ENCODE data around the gene EEF1AKMT3.

DNA sequence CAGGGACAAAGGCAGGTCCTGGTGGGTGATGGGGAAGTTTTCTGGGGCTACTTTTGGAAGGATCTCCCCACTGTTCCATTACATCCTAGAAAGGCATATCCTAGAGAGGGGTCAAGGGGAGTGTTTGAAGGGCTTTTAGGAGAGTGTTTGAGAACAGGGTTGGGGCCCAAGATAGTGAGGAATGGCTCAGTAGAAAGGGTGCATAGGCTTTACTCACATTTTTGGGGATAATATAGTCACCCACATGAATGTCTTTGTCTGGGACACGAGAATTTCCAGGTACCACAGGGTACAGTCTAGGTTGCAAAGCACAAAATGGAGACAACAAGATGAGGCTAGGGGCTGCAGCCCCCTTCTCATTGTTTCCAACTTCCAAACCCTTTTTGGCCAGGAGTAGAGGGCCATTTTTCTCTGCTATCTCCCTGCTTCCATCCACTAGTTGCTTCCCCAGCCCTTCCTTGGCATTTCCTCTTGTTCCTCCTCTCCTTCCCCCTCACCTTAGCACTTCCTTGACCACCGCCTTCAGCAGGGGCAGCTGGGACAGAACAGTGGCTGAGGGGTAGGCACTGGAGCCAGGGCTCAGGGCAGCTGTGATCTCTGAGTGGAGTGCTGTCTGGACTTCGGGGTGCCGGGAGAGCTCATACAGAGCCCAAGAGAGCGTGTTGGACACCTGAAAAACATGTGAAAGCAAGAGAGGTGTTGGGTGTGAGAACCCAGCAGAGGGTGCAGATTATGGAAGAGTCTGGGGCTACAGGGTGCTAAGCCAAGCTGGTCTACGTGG, 8.3 kb upstream of the EEF1AKMT3 start:
- TF ChIP-seq, protein P1, sequence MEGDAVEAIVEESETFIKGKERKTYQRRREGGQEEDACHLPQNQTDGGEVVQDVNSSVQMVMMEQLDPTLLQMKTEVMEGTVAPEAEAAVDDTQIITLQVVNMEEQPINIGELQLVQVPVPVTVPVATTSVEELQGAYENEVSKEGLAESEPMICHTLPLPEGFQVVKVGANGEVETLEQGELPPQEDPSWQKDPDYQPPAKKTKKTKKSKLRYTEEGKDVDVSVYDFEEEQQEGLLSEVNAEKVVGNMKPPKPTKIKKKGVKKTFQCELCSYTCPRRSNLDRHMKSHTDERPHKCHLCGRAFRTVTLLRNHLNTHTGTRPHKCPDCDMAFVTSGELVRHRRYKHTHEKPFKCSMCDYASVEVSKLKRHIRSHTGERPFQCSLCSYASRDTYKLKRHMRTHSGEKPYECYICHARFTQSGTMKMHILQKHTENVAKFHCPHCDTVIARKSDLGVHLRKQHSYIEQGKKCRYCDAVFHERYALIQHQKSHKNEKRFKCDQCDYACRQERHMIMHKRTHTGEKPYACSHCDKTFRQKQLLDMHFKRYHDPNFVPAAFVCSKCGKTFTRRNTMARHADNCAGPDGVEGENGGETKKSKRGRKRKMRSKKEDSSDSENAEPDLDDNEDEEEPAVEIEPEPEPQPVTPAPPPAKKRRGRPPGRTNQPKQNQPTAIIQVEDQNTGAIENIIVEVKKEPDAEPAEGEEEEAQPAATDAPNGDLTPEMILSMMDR (conservative IDR thresholded peaks at IDR 0.05; ENCODE audit: low read length): no peak
- no peak for TF ChIP-seq EZH2phosphoT487 (IDR thresholded peaks at IDR 0.05; ENCODE audit: borderline replicate concordance)

Data from Loucy (cell line).